Measurements from ENCODE around the gene UTS2.

UTS2 gene

GRCh38 chr1:7846656-7847055, 6.2 kb downstream of the UTS2 start:
- Histone ChIP-seq H3K36me3 (ENCODE audit: control insufficient read depth in 2 of 2, insufficient read depth in 2 of 2, low read length in 2 of 2) (peaks cover 17 to 21% of the 10 kb centered on the region in 2 donors), H3K9ac (ENCODE audit: low read length in 2 of 2) (no peak overlapping the region), H3K27ac (ENCODE audit: low read length) (no peak overlapping the region), H3K4me3 (ENCODE audit: low read length in 2 of 2) (no peak overlapping the region), H3K27me3 (ENCODE audit: control insufficient read depth in 1 of 2, insufficient read depth in 2 of 2, low read length in 2 of 2) (no peaks in the 10 kb centered on the region), H3K9me3 (ENCODE audit: control insufficient read depth in 2 of 2, low read length in 2 of 2) (no peaks in the 10 kb centered on the region), H3K4me1 (ENCODE audit: control insufficient read depth, insufficient read depth, low read length) (no peaks in the 10 kb centered on the region)

- Histone ChIP-seq H3K9me3 (ENCODE audit: control insufficient read depth in 2 of 2, low read length in 2 of 2) (no peaks in the 10 kb centered on the region), H3K27me3 (ENCODE audit: control insufficient read depth in 1 of 2, insufficient read depth in 2 of 2, low read length in 2 of 2) (no peaks in the 10 kb centered on the region), H3K9ac (ENCODE audit: low read length in 2 of 2) (no peak overlapping the region), H3K27ac (ENCODE audit: low read length) (no peak overlapping the region), H3K4me1 (ENCODE audit: control insufficient read depth, insufficient read depth, low read length) (no peaks in the 10 kb centered on the region), H3K4me3 (ENCODE audit: low read length in 2 of 2) (no peak overlapping the region), H3K36me3 (ENCODE audit: control insufficient read depth in 2 of 2, insufficient read depth in 2 of 2, low read length in 2 of 2) (peaks cover 22 to 24% of the 10 kb centered on the region in 2 donors)
These were observed 7.1 kb downstream of the UTS2 start for GRCh38 chr1:7845761-7846160.

GRCh38 chr1:7842517-7842916, 10.3 kb downstream of the UTS2 start:
- Histone ChIP-seq H3K36me3 (ENCODE audit: control insufficient read depth in 2 of 2, insufficient read depth in 2 of 2, low read length in 2 of 2) (peaks cover 46% of the 10 kb centered on the region in 2 donors), H3K4me1 (ENCODE audit: control insufficient read depth, insufficient read depth, low read length) (no peaks in the 10 kb centered on the region), H3K27me3 (ENCODE audit: control insufficient read depth in 1 of 2, insufficient read depth in 2 of 2, low read length in 2 of 2) (no peaks in the 10 kb centered on the region), H3K9me3 (ENCODE audit: control insufficient read depth in 2 of 2, low read length in 2 of 2) (peaks cover 5% of the 10 kb centered on the region in 2 donors), H3K27ac (ENCODE audit: low read length) (no peak overlapping the region), H3K9ac (ENCODE audit: low read length in 2 of 2) (no peak overlapping the region), H3K4me3 (ENCODE audit: low read length in 2 of 2) (no peak overlapping the region)

- H3K9me3 ChIP-seq (ENCODE audit: control insufficient read depth in 2 of 2, low read length in 2 of 2): peaks cover 5% of the 10 kb centered on the region in 2 donors
- no peak overlapping the region for H3K27ac ChIP-seq (ENCODE audit: low read length)
- no peaks in the 10 kb centered on the region for H3K27me3 ChIP-seq (ENCODE audit: control insufficient read depth in 1 of 2, insufficient read depth in 2 of 2, low read length in 2 of 2)
- no peak overlapping the region for H3K9ac ChIP-seq (ENCODE audit: low read length in 2 of 2)
- no peak overlapping the region for H3K4me3 ChIP-seq (ENCODE audit: low read length in 2 of 2)
- H3K36me3 ChIP-seq (ENCODE audit: control insufficient read depth in 2 of 2, insufficient read depth in 2 of 2, low read length in 2 of 2): peaks cover 67% of the 10 kb centered on the region in 2 donors
- no peaks in the 10 kb centered on the region for H3K4me1 ChIP-seq (ENCODE audit: control insufficient read depth, insufficient read depth, low read length)
These were observed 13.3 kb downstream of the UTS2 start for GRCh38 chr1:7839526-7839925.

- no peaks in the 10 kb centered on the region for H3K27me3 ChIP-seq (ENCODE audit: control insufficient read depth in 1 of 2, insufficient read depth in 2 of 2, low read length in 2 of 2)
- H3K36me3 ChIP-seq (ENCODE audit: control insufficient read depth in 2 of 2, insufficient read depth in 2 of 2, low read length in 2 of 2): peaks cover 68 to 70% of the 10 kb centered on the region in 2 donors
- no peak overlapping the region for H3K9ac ChIP-seq (ENCODE audit: low read length in 2 of 2)
- peaks cover 5% of the 10 kb centered on the region in 2 donors for H3K9me3 ChIP-seq (ENCODE audit: control insufficient read depth in 2 of 2, low read length in 2 of 2)
- no peaks in the 10 kb centered on the region for H3K4me1 ChIP-seq (ENCODE audit: control insufficient read depth, insufficient read depth, low read length)
- H3K4me3 ChIP-seq (ENCODE audit: low read length in 2 of 2): no peak overlapping the region
- H3K27ac ChIP-seq (ENCODE audit: low read length): no peak overlapping the region
These were observed 14.2 kb downstream of the UTS2 start for GRCh38 chr1:7838714-7839113.

GRCh38 chr1:7833035-7833434, 19.8 kb downstream of the UTS2 start:
- H3K36me3 ChIP-seq (ENCODE audit: control insufficient read depth in 2 of 2, insufficient read depth in 2 of 2, low read length in 2 of 2): peaks cover 51 to 56% of the 10 kb centered on the region in 2 donors
- H3K4me3 ChIP-seq (ENCODE audit: low read length in 2 of 2): no peak overlapping the region
- H3K4me1 ChIP-seq (ENCODE audit: control insufficient read depth, insufficient read depth, low read length): no peaks in the 10 kb centered on the region
- H3K9me3 ChIP-seq (ENCODE audit: control insufficient read depth in 2 of 2, low read length in 2 of 2): no peaks in the 10 kb centered on the region
- no peaks in the 10 kb centered on the region for H3K27me3 ChIP-seq (ENCODE audit: control insufficient read depth in 1 of 2, insufficient read depth in 2 of 2, low read length in 2 of 2)
- H3K9ac ChIP-seq (ENCODE audit: low read length in 2 of 2): no peak overlapping the region
- no peak overlapping the region for H3K27ac ChIP-seq (ENCODE audit: low read length)

GRCh38 chr1:7831458-7831857, 21.4 kb downstream of the UTS2 start:
- no peaks in the 10 kb centered on the region for H3K27me3 ChIP-seq (ENCODE audit: control insufficient read depth in 1 of 2, insufficient read depth in 2 of 2, low read length in 2 of 2)
- H3K9ac ChIP-seq (ENCODE audit: low read length in 2 of 2): no peak overlapping the region
- peaks cover 42 to 57% of the 10 kb centered on the region in 2 donors for H3K36me3 ChIP-seq (ENCODE audit: control insufficient read depth in 2 of 2, insufficient read depth in 2 of 2, low read length in 2 of 2)
- no peaks in the 10 kb centered on the region for H3K9me3 ChIP-seq (ENCODE audit: control insufficient read depth in 2 of 2, low read length in 2 of 2)
- H3K4me1 ChIP-seq (ENCODE audit: control insufficient read depth, insufficient read depth, low read length): no peaks in the 10 kb centered on the region
- H3K4me3 ChIP-seq (ENCODE audit: low read length in 2 of 2): no peak overlapping the region
- H3K27ac ChIP-seq (ENCODE audit: low read length): no peak overlapping the region

- H3K27me3 ChIP-seq (ENCODE audit: control insufficient read depth in 1 of 2, insufficient read depth in 2 of 2, low read length in 2 of 2): no peaks in the 10 kb centered on the region
- H3K36me3 ChIP-seq (ENCODE audit: control insufficient read depth in 2 of 2, insufficient read depth in 2 of 2, low read length in 2 of 2): peaks cover 36 to 60% of the 10 kb centered on the region in 2 donors
- no peak overlapping the region for H3K4me3 ChIP-seq (ENCODE audit: low read length in 2 of 2)
- no peak overlapping the region for H3K9ac ChIP-seq (ENCODE audit: low read length in 2 of 2)
- H3K9me3 ChIP-seq (ENCODE audit: control insufficient read depth in 2 of 2, low read length in 2 of 2): no peaks in the 10 kb centered on the region
- no peaks in the 10 kb centered on the region for H3K4me1 ChIP-seq (ENCODE audit: control insufficient read depth, insufficient read depth, low read length)
- H3K27ac ChIP-seq (ENCODE audit: low read length): no peak overlapping the region
These were observed 25.5 kb downstream of the UTS2 start for GRCh38 chr1:7827126-7827955.

GRCh38 chr1:7826363-7826762, 26.5 kb downstream of the UTS2 start:
- Histone ChIP-seq H3K27me3 (ENCODE audit: control insufficient read depth in 1 of 2, insufficient read depth in 2 of 2, low read length in 2 of 2) (no peaks in the 10 kb centered on the region), H3K36me3 (ENCODE audit: control insufficient read depth in 2 of 2, insufficient read depth in 2 of 2, low read length in 2 of 2) (peaks cover 42 to 65% of the 10 kb centered on the region in 2 donors), H3K9me3 (ENCODE audit: control insufficient read depth in 2 of 2, low read length in 2 of 2) (no peaks in the 10 kb centered on the region), H3K27ac (ENCODE audit: low read length) (no peak overlapping the region), H3K4me3 (ENCODE audit: low read length in 2 of 2) (no peak overlapping the region), H3K9ac (ENCODE audit: low read length in 2 of 2) (no peak overlapping the region), H3K4me1 (ENCODE audit: control insufficient read depth, insufficient read depth, low read length) (no peaks in the 10 kb centered on the region)

- no peak overlapping the region for H3K4me3 ChIP-seq (ENCODE audit: low read length in 2 of 2)
- no peaks in the 10 kb centered on the region for H3K4me1 ChIP-seq (ENCODE audit: control insufficient read depth, insufficient read depth, low read length)
- no peak overlapping the region for H3K9ac ChIP-seq (ENCODE audit: low read length in 2 of 2)
- peaks cover 47 to 68% of the 10 kb centered on the region in 2 donors for H3K36me3 ChIP-seq (ENCODE audit: control insufficient read depth in 2 of 2, insufficient read depth in 2 of 2, low read length in 2 of 2)
- no peak overlapping the region for H3K27ac ChIP-seq (ENCODE audit: low read length)
- H3K27me3 ChIP-seq (ENCODE audit: control insufficient read depth in 1 of 2, insufficient read depth in 2 of 2, low read length in 2 of 2): no peaks in the 10 kb centered on the region
- no peaks in the 10 kb centered on the region for H3K9me3 ChIP-seq (ENCODE audit: control insufficient read depth in 2 of 2, low read length in 2 of 2)
These were observed 28.2 kb downstream of the UTS2 start for GRCh38 chr1:7824701-7825100.

GRCh38 chr1:7821282-7821681, 31.6 kb downstream of the UTS2 start:
- H3K36me3 ChIP-seq (ENCODE audit: control insufficient read depth in 2 of 2, insufficient read depth in 2 of 2, low read length in 2 of 2): peaks cover 48 to 58% of the 10 kb centered on the region in 2 donors
- no peak overlapping the region for H3K9ac ChIP-seq (ENCODE audit: low read length in 2 of 2)
- no peaks in the 10 kb centered on the region for H3K27me3 ChIP-seq (ENCODE audit: control insufficient read depth in 1 of 2, insufficient read depth in 2 of 2, low read length in 2 of 2)
- H3K4me3 ChIP-seq (ENCODE audit: low read length in 2 of 2): no peak overlapping the region
- no peaks in the 10 kb centered on the region for H3K9me3 ChIP-seq (ENCODE audit: control insufficient read depth in 2 of 2, low read length in 2 of 2)
- no peaks in the 10 kb centered on the region for H3K4me1 ChIP-seq (ENCODE audit: control insufficient read depth, insufficient read depth, low read length)
- no peak overlapping the region for H3K27ac ChIP-seq (ENCODE audit: low read length)
